Measurements from ENCODE around the gene KCNA3. TPM values are rescaled to one million over a fixed set of nuclear protein-coding genes. Genes with fewer than 3 reads are reported as not detected.

The KCNA3 gene
- total and polyA plus RNA-seq, 7 donors = 0.71 to 4.3 (median 1.3) TPM; not detected in 3

DNA sequence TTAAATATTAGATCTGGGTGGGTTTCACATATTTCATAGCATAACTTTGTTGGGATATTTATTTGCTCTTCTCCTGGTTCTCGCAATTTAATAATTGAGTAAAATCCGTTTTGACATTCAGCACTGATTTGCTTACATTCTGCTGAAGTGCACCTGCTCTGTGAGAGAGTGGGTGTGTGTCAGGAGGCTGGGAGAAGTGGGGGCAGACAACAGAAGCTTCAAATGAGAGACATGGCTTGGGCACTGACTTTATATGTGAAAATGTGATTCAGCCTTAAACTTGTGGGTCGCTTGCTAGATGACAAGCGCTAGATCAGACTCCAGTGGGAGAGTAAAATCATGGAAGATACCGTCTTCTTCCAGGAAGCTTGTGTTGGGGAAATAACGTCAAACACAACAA is 36.2 kb downstream of the KCNA3 start:
- TF ChIP-seq POLR2A (IDR thresholded peaks at IDR 0.05) = no peak
- no peak for TF ChIP-seq CTCF (IDR thresholded peaks at IDR 0.05)
- TF ChIP-seq POLR2AphosphoS5 (IDR thresholded peaks at IDR 0.05) = no peak
- no peak for TF ChIP-seq EP300 (IDR thresholded peaks at IDR 0.05)
- Histone ChIP-seq H3K27me3 (peaks cover 0 to 6% (median 0%) of the 10 kb centered on the region in 3 donors), H3K9me3 (no peaks in the 10 kb centered on the region), H3K36me3 (no peaks in the 10 kb centered on the region), H3K4me3 (no peak overlapping the region), H3K27ac (no peak overlapping the region), H3K4me1 (peaks cover 0 to 16% (median 15%) of the 10 kb centered on the region in 4 donors)
- WGBS, 2 donors = 76 to 81% methylated on average over 6 of the region's 6 CpGs
- intact Hi-C loops (cut with DNase I) = no loop called here
- DNase-seq = no peak

DNA sequence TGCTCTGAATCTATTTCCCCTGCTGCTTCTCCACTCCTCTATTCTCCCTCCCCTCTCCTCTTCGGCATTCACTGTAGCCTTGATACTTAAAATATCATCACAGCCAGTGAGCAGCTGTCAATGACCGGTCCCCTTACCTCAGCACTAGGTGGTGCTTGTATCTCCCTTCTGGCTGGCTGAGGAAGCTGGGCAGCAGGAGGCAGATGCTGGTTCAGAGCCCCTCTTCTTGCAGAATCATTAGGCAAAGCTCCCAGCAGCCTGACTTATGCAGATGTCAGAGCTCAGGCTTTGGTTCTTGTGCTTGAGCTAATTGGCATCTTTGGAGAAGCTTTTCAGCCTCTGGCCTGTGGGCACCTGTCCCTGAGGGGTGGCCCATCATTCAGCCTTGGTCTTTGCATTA is 36.7 kb downstream of the KCNA3 start:
- H3K27ac ChIP-seq = no peak overlapping the region
- intact Hi-C loops (cut with DNase I) = no loop called here
- 67 to 71% methylated on average over 2 of the region's 2 CpGs for WGBS, 2 donors
- H3K36me3 ChIP-seq = no peaks in the 10 kb centered on the region
- H3K4me1 ChIP-seq = peaks cover 0 to 16% (median 15%) of the 10 kb centered on the region in 4 donors
- H3K27me3 ChIP-seq = peaks cover 0 to 6% (median 0%) of the 10 kb centered on the region in 3 donors
- H3K4me3 ChIP-seq = no peak overlapping the region
- TF ChIP-seq POLR2A (IDR thresholded peaks at IDR 0.05) (no peak), CTCF (IDR thresholded peaks at IDR 0.05) (no peak), POLR2AphosphoS5 (IDR thresholded peaks at IDR 0.05) (no peak), EP300 (IDR thresholded peaks at IDR 0.05) (no peak)
- H3K9me3 ChIP-seq = no peaks in the 10 kb centered on the region
- no peak for DNase-seq

GRCh38 chr1:110637475-110637874 is 37.3 kb downstream of the KCNA3 start:
- Histone ChIP-seq H3K36me3 (no peaks in the 10 kb centered on the region), H3K27ac (no peak overlapping the region), H3K4me1 (peaks cover 0 to 16% (median 15%) of the 10 kb centered on the region in 4 donors), H3K4me3 (no peak overlapping the region), H3K9me3 (no peaks in the 10 kb centered on the region), H3K27me3 (peaks cover 0 to 6% (median 0%) of the 10 kb centered on the region in 3 donors)
- 64 to 73% methylated on average over 3 of the region's 3 CpGs for WGBS, 2 donors
- DNase-seq = no peak
- TF ChIP-seq CTCF (IDR thresholded peaks at IDR 0.05) = no peak
- no peak for TF ChIP-seq POLR2AphosphoS5 (IDR thresholded peaks at IDR 0.05)
- no peak for TF ChIP-seq POLR2A (IDR thresholded peaks at IDR 0.05)
- TF ChIP-seq EP300 (IDR thresholded peaks at IDR 0.05) = no peak
- intact Hi-C loops (cut with DNase I) = no loop called here

DNA sequence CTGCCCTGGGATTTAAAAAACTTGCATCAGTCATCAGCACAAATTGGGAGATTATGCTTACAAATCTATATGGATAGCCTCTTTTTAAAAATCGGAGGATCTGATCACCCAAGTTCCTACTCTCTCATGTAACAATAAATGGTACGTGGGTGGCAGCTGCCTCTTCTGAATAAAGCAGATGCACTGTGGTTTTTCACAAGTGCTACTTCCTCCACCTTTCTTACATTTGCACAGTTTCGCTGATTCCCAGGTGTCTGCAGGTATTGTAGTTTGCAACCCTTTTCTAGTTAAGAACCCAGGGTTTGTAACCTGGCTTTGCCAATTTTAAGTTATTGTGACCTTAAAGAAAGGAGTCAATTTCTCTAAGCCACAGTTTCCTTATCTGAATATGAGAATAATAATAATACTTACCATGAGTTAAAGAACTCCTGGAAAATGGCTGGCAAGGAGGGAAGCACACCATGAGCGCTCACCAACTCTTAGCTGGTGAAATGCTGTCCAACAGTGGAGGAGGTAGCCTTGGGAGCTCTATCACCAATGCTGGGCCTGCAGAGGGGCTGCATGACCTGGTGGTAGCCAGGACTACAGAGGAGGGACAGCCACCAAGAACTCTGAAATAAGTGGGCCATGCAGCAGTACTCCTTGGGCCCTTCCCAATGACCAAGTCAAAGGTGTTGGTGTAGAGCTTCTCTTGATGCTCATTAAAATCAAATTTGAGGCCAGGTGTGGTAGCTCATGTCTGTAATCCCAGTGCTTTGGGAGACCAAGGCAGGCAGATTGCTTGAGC is 38.4 kb downstream of the KCNA3 start:
- H3K4me1 ChIP-seq = peaks cover 0 to 16% (median 15%) of the 10 kb centered on the region in 4 donors
- no peak for TF ChIP-seq EP300 (IDR thresholded peaks at IDR 0.05)
- TF ChIP-seq POLR2AphosphoS5 (IDR thresholded peaks at IDR 0.05) = no peak
- TF ChIP-seq CTCF (IDR thresholded peaks at IDR 0.05) = no peak
- TF ChIP-seq POLR2A (IDR thresholded peaks at IDR 0.05) = no peak
- no peaks in the 10 kb centered on the region for H3K9me3 ChIP-seq
- peaks cover 0 to 6% (median 0%) of the 10 kb centered on the region in 3 donors for H3K27me3 ChIP-seq
- no peak overlapping the region for H3K27ac ChIP-seq
- no peaks in the 10 kb centered on the region for H3K36me3 ChIP-seq
- no peak for DNase-seq
- H3K4me3 ChIP-seq = no peak overlapping the region
- intact Hi-C loops (cut with DNase I) = no loop called here
- WGBS, 2 donors = 60 to 80% methylated on average over 4 of the region's 4 CpGs

All from sigmoid colon (tissue), 7 donors.